NCI-H1048 (cell line): ENCODE data around the gene MTAP.

ENCODE experiments used
- DNase-seq: peaks from one replicate; lab custom pipeline; 2025; lab: John Stamatoyannopoulos, UW

MTAP gene

DNA sequence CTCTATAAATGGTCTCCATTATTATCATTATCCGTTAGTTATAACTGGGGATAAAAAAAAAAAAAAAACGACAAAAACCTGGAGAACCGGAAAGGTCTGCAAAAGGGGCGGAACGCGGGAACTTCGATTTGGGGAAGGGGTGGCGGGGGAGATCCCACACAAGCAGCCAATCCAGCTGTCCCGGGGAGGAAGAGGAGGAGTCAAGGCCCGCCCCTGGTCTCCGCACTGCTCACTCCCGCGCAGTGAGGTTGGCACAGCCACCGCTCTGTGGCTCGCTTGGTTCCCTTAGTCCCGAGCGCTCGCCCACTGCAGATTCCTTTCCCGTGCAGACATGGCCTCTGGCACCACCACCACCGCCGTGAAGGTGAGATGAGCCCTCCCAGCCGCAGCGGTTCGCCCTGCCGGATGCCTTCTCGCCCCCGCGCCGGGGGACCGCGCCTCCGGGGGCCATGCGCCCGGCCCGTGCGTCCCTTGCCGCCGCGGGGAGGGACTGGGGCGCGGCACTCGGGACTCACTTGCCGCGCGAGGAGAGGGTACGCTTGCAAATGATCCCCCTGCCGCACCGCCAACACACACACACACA, at the start of gene MTAP:
Gene MTAP (plus strand): TSS at position 219 of the 583 bp plus-strand sequence. CDS start 113 bp downstream, at position 332.
- DNase-seq: peak; percentile 88

DNA sequence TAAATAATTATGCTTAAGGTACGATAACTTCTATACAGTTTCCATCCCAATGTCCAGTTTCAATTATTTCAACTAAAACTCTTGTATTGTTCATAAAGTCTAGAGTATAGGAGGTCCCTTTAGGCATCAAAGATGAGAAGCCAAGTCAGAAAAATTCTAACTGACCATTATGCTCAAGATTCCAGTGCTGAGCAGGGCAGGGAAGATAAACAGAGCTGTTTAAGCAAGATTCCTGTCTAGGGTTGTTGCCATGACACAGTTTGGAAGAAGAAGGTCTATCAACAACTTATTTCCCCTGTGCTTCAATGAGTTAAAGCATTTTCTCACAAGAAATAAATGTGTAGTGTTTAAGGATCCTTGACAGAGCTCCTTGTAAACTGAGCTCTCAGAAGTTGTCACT, 48.9 kb upstream of the MTAP start:
- DNase-seq: no peak

DNA sequence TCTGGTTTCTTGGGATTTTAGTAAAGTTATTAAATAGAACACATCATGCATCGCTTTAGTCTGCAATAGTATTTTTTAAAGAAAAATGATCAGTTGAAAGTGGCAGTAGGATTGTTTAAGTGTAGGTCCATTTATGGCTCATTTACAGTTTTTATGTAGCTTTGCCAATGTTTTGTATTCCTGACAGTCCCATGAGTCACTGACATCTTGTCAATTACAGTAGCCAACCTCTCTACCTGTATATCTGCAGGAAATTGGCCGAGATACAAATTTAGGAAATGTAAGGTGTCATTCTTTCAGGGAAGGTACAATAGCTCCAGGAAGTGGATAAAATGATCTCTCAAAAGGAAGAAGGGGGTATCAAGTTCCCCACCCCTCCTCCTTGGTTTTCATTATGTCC, 47.7 kb upstream of the MTAP start:
- no peak for DNase-seq

DNA sequence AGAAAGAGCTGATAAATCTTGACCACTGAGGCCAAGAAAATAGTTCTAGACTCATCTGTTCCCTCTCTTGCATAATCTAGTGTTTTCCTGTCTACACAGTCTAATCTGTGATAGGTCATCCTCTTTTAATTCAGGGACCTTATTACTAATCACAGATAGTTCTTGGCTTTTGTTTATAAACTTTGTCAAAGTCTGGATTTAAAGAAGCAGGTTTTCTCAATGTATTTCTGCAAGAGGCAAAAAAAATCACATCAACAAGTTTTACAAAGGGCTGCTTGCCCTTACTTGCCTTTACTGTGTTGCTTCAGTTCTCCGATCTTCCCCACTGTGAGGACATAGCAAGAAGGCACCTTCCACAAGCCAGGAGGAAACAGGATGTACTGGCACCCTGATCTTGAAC, 43.9 kb upstream of the MTAP start:
- no peak for DNase-seq

DNA sequence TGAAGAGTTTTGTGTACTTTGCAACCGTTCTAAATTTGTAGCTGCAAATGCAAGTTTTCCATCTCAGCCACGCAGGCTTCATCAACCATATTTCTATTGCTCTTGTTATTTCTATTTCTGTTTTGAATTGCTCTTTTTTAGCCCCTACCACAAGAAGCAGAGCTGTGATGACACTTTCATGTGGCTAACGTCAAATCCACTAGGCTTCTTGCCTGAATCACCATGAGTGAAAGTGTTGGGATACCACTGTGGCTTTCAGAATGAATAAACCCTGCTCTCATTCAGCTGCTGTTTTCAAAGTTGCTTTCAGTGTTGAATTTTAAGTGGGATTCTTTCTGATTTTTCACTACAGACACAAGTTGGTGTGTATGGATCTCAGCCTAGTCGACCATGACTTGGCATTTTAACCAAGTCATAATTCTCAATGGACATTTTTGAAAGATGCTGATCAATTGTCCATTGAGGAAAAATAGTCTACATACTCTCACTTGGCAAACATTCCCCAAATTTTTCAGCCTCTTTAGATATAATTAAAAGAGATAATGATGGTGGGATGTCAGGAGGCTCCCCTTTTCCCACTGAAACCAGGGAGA, 41.0 kb upstream of the MTAP start:
- DNase-seq: no peak

DNA sequence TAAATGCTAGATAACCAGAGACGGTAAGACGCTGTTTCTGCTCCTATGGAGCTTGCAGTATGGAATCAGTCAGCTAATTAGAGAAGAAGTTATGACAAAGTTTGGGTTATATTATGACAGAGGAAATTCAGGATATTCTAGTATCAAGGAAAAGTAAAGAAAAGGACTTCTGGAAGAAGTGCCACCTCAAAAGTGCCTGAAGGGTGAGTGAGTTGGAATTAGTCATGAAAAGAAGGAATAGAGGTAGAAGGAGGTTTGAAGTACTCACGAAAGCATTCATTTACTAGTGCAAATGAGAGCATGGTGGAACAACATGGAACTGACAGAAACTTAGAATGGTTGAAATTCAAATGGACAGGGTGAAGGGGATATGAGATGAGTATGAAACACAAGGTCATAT, 40.4 kb upstream of the MTAP start:
- no peak for DNase-seq

DNA sequence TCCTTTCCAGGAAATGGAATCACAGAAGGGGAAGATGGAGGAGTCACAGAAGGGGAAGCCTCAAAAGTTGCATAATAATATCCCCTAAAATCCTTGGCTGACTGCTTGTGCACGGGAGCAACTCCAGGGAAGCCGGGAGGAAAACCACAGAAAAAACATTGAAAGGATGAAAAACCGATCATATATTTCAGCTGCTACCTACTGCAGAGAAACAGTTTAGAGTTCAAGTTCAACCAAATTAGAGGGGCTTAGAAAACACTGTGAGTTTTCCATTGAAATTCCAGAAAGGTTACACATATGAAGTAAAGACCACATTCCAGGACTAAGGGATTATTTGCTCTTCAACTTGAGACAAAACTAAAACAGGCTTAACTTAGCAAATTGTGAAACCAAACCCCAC, 37.6 kb upstream of the MTAP start:
- no peak for DNase-seq

DNA sequence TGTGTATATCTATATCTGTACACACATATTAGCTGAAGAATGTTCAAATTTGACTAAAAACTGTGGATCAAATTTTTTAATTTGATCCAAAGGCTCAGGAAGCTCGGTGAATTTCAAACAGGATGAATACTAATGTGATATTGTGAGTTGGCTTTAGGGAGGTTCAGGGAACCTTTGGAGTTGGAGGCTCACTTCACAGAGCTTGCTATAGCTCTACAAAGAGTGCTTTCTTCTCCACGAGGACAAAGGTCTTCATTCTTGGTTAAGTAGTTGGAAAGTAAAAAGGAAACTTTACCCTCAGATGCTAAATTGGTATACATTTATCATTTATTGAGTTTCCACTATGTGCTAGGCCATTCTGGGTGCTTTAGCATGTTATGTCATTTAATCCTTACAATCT, 36.3 kb upstream of the MTAP start:
- no peak for DNase-seq

DNA sequence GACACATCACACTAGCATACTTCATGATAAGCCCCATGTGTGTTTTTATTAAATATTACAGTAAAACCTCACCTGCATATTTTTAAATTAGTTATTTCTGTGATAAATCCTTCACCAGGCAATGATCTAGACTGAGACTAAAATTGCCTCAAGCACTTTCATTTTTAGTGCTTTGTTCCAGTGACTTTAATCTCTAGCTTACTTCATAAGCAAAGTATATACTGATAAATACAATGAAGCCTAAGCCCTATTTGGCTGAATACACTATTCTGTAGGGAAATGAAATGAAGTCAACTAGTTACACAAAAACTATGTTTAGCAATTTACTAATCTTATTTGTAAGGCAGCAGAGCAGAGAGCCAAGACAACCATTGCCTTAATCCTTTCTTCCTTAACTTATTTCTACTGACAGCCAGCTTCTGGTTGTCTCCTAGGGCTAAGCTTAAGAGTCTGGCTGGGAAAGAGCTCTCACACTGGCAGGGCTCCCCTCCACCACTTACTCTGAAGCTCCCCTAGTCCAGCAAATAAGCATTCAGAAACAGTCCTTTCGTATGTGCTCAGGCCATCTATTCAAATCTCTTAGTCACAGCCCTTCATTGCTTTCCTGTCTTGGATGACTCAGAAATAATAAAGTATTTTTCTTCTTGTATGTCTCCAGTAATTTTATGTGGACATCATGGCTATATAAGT, 31.4 kb upstream of the MTAP start:
- DNase-seq: peak; percentile 53

DNA sequence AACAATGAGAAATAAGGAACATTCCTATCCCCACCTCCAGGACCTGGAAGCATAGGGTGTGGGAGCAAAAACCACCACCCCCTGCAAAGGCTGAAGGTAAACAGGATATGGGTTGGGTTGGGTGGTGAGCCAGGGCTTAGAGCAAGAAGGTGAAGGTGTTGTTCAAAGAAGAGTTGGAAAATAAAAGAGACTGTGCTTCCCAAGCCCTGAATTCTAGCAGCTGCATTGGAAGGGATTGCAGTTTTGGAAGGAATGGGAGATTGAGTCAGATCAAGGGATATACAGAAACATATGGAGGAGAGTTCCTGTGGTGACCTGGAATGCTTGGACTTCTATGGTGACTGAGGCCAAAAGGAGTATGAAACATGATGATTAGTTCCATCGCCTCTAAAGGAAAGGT, 24.7 kb upstream of the MTAP start:
- no peak for DNase-seq

DNA sequence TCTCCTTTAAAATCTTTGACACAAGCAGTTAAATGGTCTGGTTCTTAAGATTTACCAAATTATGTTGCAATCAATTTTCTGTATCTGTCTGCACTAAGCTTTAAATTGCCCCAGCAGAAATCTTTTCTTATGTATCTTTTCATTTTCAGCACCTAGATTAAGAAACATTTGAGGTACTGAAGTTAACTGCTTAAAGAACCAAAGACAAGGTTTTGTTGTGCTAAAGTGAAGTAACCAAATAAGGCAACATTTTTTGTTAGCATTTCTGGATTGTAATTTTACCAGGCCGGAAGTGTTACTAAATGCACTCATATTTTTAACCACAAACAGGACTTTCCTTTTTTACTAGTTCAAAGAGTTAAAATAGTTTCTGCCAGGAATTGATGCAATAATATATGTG, 24.1 kb upstream of the MTAP start:
- DNase-seq: no peak

DNA sequence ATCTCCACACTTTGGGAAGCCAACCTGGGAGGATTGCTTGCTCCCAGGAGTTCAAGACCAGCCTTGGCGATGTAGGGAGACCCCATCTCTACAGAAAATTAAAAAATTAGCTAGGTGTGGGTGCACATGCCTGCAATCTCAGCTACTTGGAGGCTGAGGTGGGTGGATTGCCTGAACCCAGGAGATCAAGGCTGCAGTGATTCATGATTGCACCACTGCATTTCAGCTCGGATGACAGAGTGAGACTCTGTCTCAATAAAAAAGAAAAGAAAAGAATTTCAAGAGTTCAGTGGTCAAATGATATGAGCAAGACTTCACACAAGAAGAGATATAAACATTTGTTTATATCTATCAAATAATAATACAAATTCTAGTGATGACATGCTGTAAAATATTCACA, 23.0 kb upstream of the MTAP start:
- no peak for DNase-seq

DNA sequence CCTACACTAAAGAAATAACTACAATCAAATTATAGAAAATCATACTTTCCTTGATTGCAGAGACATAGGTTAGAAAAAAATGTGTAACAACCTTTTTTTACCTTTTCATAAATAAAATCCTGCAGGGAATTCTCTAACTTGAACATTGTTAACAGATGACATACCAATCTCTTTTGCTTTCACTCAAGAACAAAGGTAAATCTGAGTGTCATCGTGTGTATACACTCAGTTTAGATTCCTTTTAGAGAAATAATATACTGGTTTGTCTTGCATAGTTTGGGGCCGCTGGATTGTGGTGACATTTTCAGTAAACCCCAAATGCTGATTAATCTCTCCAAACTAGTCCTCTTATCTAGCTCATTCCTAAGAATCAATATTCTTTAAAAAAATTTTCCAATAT, 20.8 kb upstream of the MTAP start:
- no peak for DNase-seq

DNA sequence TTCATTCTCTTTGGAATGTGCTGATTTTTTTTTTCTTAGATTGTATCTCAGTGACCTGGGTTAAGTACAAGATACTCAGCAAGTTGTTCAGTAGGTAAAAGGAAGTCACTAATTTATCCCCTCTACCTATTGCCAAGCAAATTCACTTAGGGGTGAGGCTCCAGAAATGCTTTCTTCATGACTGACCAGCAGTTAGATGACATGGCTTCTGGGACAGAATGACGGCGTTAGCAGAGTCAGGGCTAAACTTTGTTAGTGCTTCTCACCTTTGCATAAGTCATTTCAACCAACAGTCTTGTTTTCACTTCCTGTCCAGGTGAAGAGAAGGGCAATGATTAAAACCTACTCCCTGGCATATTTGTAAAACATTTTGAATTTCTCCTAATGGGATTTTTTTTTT, 20.2 kb upstream of the MTAP start:
- no peak for DNase-seq

DNA sequence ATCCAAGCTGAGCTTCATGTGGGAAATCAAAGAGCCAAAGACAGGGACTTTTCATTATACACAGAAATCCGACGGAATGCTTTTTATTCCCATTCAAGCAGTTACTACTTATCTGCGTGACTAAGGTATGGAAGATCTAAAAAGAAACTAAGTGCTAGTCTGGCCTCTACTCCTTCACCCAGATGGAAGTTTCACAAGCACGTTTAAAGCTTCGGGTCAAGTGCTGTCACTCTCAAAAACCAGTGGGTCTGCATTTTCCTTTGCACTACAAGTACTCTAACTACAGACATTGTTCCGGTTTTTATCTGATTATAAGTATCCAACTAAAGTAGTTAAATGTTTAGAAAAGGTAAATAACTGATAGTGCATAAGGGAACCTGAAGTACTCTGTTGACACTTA, 13.7 kb upstream of the MTAP start:
- no peak for DNase-seq

DNA sequence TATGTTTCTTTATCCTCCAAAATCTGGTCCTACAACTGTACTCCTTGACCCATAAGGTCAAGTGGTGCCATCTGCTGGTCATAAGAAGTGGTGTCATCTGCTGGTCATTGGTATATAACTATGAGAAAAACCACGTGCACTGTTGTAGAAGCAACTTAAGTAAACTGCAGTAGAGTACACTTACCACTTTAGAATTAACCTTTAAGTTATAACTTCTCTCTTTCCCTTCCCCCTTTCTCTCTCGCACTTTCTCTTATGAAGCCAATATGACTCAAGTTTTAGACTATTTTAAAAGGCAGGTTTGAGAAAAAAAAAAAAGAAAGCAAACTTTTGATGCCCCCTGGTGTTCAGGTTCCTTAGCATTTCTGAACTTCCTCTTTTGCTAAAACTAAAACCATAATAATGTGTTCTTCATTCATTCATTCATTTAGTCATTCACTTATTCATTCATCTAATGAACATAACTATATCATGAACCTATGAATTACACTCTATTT, 12.8 kb upstream of the MTAP start:
- peak; percentile 49 for DNase-seq

DNA sequence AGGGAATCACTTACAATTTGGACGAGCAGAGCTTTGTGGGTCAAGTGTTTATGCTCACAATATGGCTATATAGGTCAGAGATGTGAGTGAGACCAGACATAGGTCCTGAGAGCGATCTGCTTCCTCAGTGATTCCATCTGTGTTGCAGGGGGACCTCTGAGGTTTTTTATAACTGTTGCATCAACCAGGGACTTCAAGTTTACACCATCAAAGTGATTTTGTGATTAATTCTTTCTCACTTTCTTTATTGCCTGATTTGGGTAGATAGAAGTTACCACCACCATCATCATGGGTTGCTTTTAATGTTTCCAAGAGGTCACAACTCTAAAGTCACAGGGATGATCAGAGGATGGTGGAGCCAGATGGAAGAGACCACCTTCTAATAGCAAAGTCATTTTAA, 7.0 kb upstream of the MTAP start:
- DNase-seq: no peak

DNA sequence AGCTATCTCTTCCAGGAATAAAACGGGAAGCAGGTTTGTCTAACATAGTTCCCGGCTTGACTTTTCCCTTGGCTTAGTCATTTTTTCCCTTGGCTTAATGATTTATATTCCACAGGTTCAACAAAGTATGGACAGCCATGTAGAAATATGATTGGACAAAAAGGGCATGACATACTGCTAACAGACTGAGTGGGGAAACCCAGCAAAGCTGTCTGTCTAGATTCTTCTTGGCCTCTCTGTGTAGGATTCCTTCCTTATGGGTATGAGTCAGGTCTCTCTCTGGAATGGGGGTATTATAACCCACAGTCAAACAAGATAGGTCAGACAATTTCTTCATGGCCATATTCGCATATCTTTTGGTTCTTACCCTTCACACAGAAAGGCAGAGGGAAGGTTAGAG, 5.7 kb upstream of the MTAP start:
- DNase-seq: no peak

DNA sequence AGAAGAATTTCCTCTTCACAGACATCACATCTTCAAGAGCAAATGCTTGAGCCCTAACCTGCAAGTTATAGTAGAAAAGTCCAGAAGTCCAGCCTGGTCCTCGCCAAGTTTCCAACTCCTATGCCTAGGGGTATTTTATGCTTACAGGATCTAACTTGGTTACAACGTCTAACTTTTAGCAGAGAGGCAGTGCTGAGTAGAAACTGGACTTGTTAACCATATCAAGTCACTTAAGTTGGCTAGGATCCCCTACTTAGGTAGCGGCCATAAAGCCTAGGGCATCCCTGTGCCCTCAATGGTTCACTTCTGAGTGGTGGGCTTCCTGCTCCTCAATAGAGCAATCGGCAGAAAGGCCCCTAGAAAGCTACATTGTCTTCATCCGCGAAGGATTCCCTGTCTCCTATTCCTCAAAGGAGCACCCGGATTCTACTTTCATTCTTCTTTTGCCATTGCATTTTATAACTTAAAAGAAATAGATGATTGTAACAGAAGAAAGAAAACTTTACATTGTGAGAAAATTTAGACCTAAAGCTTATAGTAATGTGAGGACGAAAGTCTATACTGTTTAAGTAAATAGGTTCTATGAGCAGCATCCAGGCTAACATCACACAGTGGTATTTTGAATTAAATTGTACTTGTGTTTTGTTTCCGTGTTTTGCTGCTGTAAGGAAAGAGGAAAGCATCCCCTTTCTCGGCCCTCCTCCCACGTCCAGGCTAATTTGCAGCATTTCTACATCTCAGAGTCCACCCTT, 1.3 kb upstream of the MTAP start:
- no peak for DNase-seq

DNA sequence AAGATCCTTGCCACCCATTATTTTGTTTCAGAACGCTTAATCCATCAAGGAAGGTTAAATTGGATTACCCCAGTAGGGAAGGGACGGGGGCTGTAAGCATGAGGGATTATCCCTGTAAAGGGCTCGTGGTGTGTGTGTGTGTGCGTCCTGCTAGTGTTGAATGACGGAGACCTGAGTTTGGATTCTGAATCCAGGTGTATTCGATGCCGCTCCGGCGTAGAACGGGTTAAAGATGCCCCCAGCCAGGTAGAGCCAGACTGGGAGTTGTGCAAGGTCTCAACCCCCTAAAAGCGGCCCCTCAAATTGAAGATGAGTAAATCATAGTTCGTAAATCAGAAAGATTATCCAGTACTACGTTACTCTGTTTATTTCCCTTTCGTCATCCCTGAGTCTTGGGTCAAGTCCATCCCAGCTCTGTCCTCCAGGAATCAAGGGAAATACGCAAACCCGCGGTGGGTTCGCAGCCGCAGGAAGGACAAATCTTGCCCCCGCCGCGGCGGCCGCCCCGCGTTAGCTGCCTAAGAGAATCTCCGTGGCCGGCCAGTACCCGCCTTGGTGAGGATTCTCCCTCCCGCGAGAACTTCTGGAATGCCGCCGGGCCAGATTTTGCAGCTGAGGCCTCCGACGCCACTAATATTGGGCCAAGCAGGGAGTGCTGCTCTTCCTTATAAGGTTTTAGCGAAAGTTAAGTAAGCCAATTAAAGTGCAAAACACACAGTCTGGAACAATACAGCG, 586 bp upstream of the MTAP start:
- DNase-seq: peak; percentile 78

DNA sequence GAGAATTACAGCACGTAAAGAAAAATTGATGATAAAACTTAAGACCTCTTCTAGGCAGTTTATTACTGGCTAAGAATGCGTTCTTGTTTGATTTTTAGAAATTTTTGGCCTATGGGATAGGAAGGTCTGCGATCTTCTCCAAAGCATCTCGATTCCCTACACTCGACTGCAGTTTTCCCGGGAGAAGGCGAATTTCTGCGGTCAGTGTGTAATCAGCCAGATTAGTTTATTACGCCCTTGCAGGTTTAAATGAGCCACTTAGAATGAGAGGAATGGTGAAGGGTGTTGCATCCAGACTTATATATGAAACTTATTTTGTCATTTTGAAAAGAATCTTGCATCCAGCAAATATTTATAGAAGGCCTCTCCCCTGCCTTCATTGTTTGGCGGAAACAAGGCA, 1.2 kb downstream of the MTAP start:
- DNase-seq: no peak

DNA sequence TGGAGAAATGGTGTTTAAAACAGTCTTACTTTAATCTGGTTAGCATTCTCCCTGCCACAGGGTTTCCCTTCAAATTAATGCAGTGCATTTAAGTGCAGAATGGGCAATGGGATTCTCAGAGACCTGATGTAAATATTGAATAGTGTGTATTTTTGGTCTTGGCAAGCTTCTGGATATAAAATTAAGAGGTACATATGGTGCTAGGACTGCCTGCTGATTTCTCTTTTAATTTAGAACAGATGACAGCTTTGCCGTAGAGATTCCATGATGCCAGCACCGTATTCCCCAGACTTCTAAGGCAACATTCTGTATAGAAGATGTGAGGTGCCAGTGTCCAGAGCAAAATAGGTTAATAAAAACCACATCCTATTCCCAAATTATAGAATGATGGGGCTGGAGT, 1.9 kb downstream of the MTAP start:
- no peak for DNase-seq
